Endometrial microvascular endothelial cells (primary cell): ENCODE data around the gene NME2. TPM values are rescaled to one million over a fixed set of nuclear protein-coding genes. Genes with fewer than 3 reads are reported as not detected.

Experiments used
- in situ Hi-C: cut with HindIII; loops from 2 replicates; pipeline ENCODE4 v1.10.0; 2017; ENCODE audit warnings: low sequenced_read_pairs, low pct_unique_long_range_greater_than_20kb; ENCODE audit errors: inconsistent ontology term
- total RNA-seq: library from RNA; depleted of rRNA; stranded (reverse); fragments of >200 nt; gene quantifications from one replicate; pipeline ENCODE4 v1.2.3, GENCODE V29; 2015; ENCODE audit errors: inconsistent ontology term

Gene NME2
- total RNA-seq, 1 donor from 2014 or later = 600 TPM

GRCh38 chr17:51189162-51189561, 23.0 kb downstream of the NME2 start:
- in situ Hi-C loops = no loop called here

GRCh38 chr17:51189628-51190027, 23.4 kb downstream of the NME2 start:
- in situ Hi-C loops = no loop called here

- in situ Hi-C loops = no loop called here
Observed at GRCh38 chr17:51191895-51192294, 25.7 kb downstream of the NME2 start.

DNA sequence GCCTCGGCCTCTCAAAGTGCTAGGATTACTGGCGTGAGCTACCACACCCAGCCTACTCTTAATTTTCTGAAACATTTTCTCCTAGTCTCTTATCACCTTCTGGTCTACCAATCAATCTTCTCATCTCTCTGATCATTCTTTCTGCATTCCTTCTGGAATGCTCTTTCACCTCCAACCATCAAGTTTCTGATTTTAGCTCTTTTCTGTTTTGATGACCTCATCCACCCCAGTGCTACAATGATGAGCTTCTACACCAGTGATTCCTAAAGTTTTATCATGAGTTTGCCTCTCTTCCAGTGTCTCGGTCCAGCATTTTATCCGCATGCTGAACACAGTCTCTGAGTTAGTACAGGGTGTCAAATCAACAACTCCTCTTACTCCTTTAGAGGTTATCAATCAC, 31.5 kb downstream of the NME2 start:
- in situ Hi-C loops = no loop called here

GRCh38 chr17:51200295-51200694, 34.1 kb downstream of the NME2 start:
- in situ Hi-C loops = no loop called here

DNA sequence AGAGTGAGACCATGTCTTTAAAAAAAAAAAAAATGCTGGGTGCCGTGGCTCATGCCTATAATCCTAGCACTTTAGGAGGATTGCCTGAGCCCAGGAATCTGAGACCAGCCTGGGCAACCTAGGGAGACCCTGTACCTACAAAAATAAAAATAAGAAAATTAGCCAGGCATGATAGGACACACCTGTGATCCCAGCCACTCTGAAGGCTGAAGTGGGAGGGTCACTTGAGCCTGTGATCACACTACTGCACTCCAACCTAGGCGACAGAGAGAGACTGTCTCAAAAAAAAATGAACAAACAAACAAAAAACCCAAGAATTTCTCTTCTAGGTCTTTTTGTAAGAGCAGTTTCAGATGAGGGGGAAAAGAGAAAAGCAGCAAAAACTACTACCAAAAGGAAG, 34.6 kb downstream of the NME2 start:
- in situ Hi-C loops = no loop called here

- in situ Hi-C loops = no loop called here
Observed at GRCh38 chr17:51203838-51204237, 37.6 kb downstream of the NME2 start.

GRCh38 chr17:51214920-51215319, 48.7 kb downstream of the NME2 start:
- in situ Hi-C loops = no loop called here

GRCh38 chr17:51217946-51218345, 51.7 kb downstream of the NME2 start:
- in situ Hi-C loops = no loop called here

DNA sequence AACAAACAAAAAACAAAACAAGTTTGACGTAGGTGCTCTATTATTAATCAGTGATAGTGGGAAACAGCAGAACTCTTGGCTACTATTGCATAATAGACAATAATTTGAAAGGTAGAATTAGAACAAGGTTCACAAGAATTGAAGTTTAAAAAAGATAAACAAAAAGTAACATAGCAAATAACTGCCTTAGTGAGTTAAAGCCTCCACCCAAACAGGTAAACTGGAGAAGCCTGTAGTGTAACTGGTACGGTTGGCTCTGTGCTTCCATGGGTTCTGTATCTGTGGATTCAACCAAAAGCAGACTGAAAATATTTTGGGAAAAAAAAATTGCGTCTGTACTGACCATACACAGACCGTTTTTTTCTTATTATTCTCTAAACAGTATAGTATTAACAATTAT, 55.1 kb downstream of the NME2 start:
- in situ Hi-C loops = no loop called here

Other genes starting within 250 kb of the NME2 start
- gene SPAG9, start 45.5 kb upstream of the NME2 start, total RNA-seq = 41.1 TPM
- 374 TPM for gene NME1, start 12.9 kb upstream of the NME2 start, total RNA-seq
- gene MBTD1, start 93.6 kb downstream of the NME2 start, total RNA-seq = 3.5 TPM
- 57.1 TPM for gene UTP18, start 94.1 kb downstream of the NME2 start, total RNA-seq